Smooth muscle cell (in vitro differentiated cells): ENCODE measurements around the gene CDHR1. TPM values are rescaled to one million over a fixed set of nuclear protein-coding genes. Genes with fewer than 3 reads are reported as not detected.

Experiments used
- DNase-seq: peaks from one replicate; lab custom pipeline; 2025; ENCODE audit not compliant: unreplicated experiment; lab: John Stamatoyannopoulos, UW
- H2AFZ ChIP-seq: fragments of 200-600 bp; sonication (generic); 2 replicates; pipeline ENCODE4 v1.6.0; 2016; ENCODE audit warnings: antibody characterized with exemption, low read depth, mild to moderate bottlenecking
- H3F3A ChIP-seq: fragments of 200-600 bp; sonication (generic); 2 replicates; pipeline ENCODE4 v1.6.0; 2017; ENCODE audit warnings: antibody characterized with exemption, low read depth
- H3K27ac ChIP-seq: fragments of 200-600 bp; sonication (generic); 2 replicates; pipeline ENCODE4 v1.5.1; 2016; ENCODE audit warnings: low read depth, mild to moderate bottlenecking
- H3K27me3 ChIP-seq: fragments of 200-600 bp; sonication (generic); 2 replicates; pipeline ENCODE4 v1.6.1; 2016; ENCODE audit warnings: low read depth, mild to moderate bottlenecking
- H3K36me3 ChIP-seq: fragments of 200-600 bp; sonication (generic); 2 replicates; pipeline ENCODE4 v1.5.1; 2016; ENCODE audit warnings: low read depth
- H3K4me1 ChIP-seq: fragments of 200-600 bp; sonication (generic); 2 replicates; pipeline ENCODE4 v1.5.1; 2016; ENCODE audit warnings: low read depth
- H3K4me2 ChIP-seq: fragments of 200-600 bp; sonication (generic); 2 replicates; pipeline ENCODE4 v1.6.0; 2016; ENCODE audit warnings: mild to moderate bottlenecking
- H3K4me3 ChIP-seq: fragments of 200-600 bp; sonication (generic); 2 replicates; pipeline ENCODE4 v1.5.1; 2016; ENCODE audit warnings: mild to moderate bottlenecking
- H3K79me2 ChIP-seq: fragments of 200-600 bp; sonication (generic); 2 replicates; pipeline ENCODE4 v1.6.0; 2016; ENCODE audit warnings: low read depth, mild to moderate bottlenecking
- H3K9ac ChIP-seq: fragments of 200-600 bp; sonication (generic); 2 replicates; pipeline ENCODE4 v1.6.0; 2016; ENCODE audit warnings: low read depth
- H3K9me3 ChIP-seq: fragments of 200-600 bp; sonication (generic); replicated peaks from 2 replicates; pipeline ENCODE4 v1.5.1; 2016; ENCODE audit warnings: low read depth
- H4K20me1 ChIP-seq: fragments of 200-600 bp; sonication (generic); 2 replicates; pipeline ENCODE4 v1.6.0; 2016; ENCODE audit warnings: low read depth
- whole genome bisulfite sequencing: methylation state at CpG from one replicate; pipeline ENCODE4 v1.1.7; 2016; ENCODE audit warnings: low lambda C conversion rate; 5-methylcytosine and 5-hydroxymethylcytosine counted together
- polyA plus RNA-seq: library from polyadenylated mRNA; unstranded; fragments of >200 nt; fragmentation: Nextera tagmentation; extraction: Ambion mirVana; gene quantifications from 2 replicates; pipeline ENCODE4 v1.2.1, GENCODE V29; 2016
- total RNA-seq: library from RNA; depleted of rRNA; stranded (reverse); fragments of >200 nt; gene quantifications from 2 replicates; pipeline ENCODE4 v1.2.3, GENCODE V29; 2014
- TF ChIP-seq, protein P1 (sequence below): fragments of 200-600 bp; sonication (generic); IDR thresholded peaks from 2 replicates; pipeline ENCODE4 v1.5.1; 2017; ENCODE audit warnings: borderline replicate concordance, mild to moderate bottlenecking, antibody characterized with exemption; ENCODE audit not compliant: insufficient read depth, poor library complexity, severe bottlenecking

CDHR1 gene
- total and polyA plus RNA-seq, 2 experiments from 2014 or later, result 0.67 to 1.2 TPM

DNA sequence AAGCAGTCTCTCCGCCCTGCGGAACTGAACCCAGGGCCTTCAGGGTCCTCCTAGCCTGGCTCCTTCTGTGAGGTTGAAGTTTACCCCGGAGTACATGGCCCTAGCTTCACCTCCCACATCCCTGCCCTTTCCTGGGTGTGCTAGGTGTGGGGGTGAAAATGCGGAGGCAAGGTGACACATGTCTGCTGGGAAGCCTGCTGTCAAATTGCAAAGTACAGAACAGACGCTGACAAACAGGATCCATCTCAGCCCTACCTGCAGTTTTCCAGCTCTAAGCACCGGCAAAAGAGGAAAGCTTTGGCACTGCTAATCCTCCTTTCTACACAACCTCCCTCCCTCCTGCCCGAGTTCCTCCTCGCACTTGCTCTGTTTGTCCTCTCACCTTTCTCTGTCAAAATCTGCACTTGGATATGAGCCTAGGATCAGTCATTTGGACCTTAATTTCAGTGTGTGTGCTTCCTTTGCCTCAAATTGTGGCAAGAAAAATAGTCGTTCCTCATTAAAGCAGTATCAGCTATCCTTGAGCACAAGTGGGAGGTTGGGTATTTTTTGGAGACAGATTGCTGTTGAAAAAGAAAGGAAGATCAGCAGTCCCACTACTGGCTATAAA, 35.2 kb upstream of the CDHR1 start:
- Histone ChIP-seq H3K36me3 (no peaks in the 10 kb centered on the region), H2AFZ (no peak overlapping the region), H3K4me1 (no peaks in the 10 kb centered on the region), H3K79me2 (no peaks in the 10 kb centered on the region), H4K20me1 (no peaks in the 10 kb centered on the region), H3K9me3 (no peaks in the 10 kb centered on the region), H3K27me3 (no peaks in the 10 kb centered on the region), H3K4me3 (no peak overlapping the region), H3K4me2 (no peak overlapping the region), H3F3A (no peaks in the 10 kb centered on the region), H3K9ac (no peak overlapping the region), H3K27ac (no peak overlapping the region)
- TF ChIP-seq, protein P1, sequence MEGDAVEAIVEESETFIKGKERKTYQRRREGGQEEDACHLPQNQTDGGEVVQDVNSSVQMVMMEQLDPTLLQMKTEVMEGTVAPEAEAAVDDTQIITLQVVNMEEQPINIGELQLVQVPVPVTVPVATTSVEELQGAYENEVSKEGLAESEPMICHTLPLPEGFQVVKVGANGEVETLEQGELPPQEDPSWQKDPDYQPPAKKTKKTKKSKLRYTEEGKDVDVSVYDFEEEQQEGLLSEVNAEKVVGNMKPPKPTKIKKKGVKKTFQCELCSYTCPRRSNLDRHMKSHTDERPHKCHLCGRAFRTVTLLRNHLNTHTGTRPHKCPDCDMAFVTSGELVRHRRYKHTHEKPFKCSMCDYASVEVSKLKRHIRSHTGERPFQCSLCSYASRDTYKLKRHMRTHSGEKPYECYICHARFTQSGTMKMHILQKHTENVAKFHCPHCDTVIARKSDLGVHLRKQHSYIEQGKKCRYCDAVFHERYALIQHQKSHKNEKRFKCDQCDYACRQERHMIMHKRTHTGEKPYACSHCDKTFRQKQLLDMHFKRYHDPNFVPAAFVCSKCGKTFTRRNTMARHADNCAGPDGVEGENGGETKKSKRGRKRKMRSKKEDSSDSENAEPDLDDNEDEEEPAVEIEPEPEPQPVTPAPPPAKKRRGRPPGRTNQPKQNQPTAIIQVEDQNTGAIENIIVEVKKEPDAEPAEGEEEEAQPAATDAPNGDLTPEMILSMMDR, result no peak
- no peak for DNase-seq
- WGBS, result 65% methylated on average over 9 of the region's 9 CpGs

DNA sequence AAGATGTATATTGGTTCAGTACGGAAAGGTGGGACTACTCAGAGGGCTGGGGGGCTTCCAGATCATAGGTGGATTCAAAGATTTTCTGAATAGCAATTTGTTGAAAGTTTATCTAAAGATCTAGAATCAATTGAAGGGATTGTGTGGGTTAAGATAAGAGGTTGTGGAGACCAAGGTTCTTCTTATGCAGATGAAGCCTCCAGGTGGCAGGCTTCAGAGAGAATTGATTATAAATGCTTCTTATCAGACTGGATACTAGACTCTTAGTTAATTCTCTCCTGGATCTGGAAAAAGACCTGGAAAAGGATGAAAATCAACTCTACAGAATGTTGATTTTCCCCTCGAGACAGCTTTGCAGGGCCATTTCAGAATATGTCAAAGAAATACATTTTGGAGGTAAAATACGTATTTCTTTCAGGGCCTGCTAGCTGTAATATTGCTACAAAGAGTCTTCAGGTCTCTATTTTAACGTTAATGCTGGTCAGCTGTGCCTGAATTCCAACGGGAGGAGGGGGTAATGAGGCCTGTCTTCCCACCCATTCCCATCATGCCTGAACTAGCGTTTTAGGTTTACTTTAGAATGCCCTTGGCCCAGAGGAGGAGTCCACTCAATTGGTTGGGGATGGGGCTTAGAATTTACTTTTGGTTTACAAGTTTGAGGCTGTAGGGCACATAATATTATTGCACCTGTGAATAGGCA, 33.5 kb upstream of the CDHR1 start:
- Histone ChIP-seq H3K27me3 (no peaks in the 10 kb centered on the region), H2AFZ (no peak overlapping the region), H3F3A (no peaks in the 10 kb centered on the region), H4K20me1 (no peaks in the 10 kb centered on the region), H3K4me2 (no peak overlapping the region), H3K36me3 (no peaks in the 10 kb centered on the region), H3K4me3 (no peak overlapping the region), H3K9me3 (no peaks in the 10 kb centered on the region), H3K79me2 (no peaks in the 10 kb centered on the region), H3K4me1 (no peaks in the 10 kb centered on the region), H3K27ac (no peak overlapping the region), H3K9ac (no peak overlapping the region)
- TF ChIP-seq, protein P1, result no peak
- WGBS, result 48% methylated on average over 6 of the region's 6 CpGs
- no peak for DNase-seq

DNA sequence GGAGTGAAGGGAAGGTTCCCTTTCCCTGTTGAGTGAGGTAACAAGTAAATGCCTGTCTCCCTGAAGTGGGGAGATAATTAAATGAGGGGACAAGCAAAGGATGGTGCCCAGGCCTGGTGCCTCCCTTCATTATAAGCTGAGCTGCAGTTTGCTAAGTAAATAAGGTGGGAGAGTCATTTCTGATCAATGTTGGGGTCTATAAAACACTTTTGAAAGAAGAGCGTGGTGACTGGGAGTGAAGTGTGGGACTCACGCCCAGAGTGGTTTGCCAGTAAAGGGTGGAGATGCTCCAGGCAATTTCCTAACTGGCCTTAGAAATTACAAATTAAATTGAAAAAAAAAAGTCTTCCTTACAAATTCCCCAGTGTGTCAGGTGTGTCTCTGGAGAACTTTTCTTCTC, 30.3 kb upstream of the CDHR1 start:
- H3K4me1 ChIP-seq, result no peaks in the 10 kb centered on the region
- H2AFZ ChIP-seq, result no peak overlapping the region
- H4K20me1 ChIP-seq, result no peaks in the 10 kb centered on the region
- H3K4me2 ChIP-seq, result no peak overlapping the region
- H3K9me3 ChIP-seq, result no peaks in the 10 kb centered on the region
- no peak overlapping the region for H3K27ac ChIP-seq
- TF ChIP-seq, protein P1, result no peak
- no peaks in the 10 kb centered on the region for H3K36me3 ChIP-seq
- H3K79me2 ChIP-seq, result no peaks in the 10 kb centered on the region
- H3K4me3 ChIP-seq, result no peak overlapping the region
- 57% methylated on average over 2 of the region's 2 CpGs for WGBS
- no peaks in the 10 kb centered on the region for H3F3A ChIP-seq
- no peak overlapping the region for H3K9ac ChIP-seq
- no peak for DNase-seq
- H3K27me3 ChIP-seq, result no peaks in the 10 kb centered on the region

DNA sequence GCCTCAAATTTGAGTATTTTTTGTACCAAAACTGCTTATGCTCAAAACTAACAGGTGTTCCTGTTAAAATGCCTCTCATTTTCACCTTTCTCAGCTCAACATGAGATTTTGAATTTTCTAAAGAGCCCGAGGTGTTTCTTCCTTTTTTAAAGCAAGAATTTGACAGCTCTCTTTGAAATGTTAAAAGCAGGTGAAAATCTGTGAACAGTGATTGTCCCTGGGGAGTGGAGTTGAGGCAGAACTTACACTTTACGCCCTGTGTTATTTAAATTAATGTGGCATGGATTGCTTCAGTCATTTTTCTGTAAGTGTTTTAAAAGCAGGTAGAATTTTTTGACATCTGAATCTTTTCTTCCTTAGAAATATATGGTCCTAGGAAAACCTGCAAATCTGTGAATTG, 29.9 kb upstream of the CDHR1 start:
- TF ChIP-seq, protein P1, result no peak
- no peak overlapping the region for H3K9ac ChIP-seq
- 25% methylated on average over 2 of the region's 2 CpGs for WGBS
- H3K36me3 ChIP-seq, result no peaks in the 10 kb centered on the region
- no peaks in the 10 kb centered on the region for H4K20me1 ChIP-seq
- no peaks in the 10 kb centered on the region for H3K79me2 ChIP-seq
- no peaks in the 10 kb centered on the region for H3K27me3 ChIP-seq
- no peak overlapping the region for H3K4me3 ChIP-seq
- H3K4me2 ChIP-seq, result no peak overlapping the region
- DNase-seq, result no peak
- no peak overlapping the region for H2AFZ ChIP-seq
- H3F3A ChIP-seq, result no peaks in the 10 kb centered on the region
- no peak overlapping the region for H3K27ac ChIP-seq
- H3K9me3 ChIP-seq, result no peaks in the 10 kb centered on the region
- H3K4me1 ChIP-seq, result no peaks in the 10 kb centered on the region
